Esophagus muscularis mucosa (tissue), 4 donors: ENCODE data around the gene C15orf39. TPM values are rescaled to one million over a fixed set of nuclear protein-coding genes. Genes with fewer than 3 reads are reported as not detected.

Source experiments
- DNase-seq: peaks from one replicate; pipeline ENCODE4 v3.0.0-alpha.2; 2017; ENCODE audit errors: extremely low spot score
- H3K27ac ChIP-seq, 4 donors: fragments of 200-600 bp; sonication (generic); replicated peaks in 1 of 4; 1 replicate in 3 of 4; 2 replicates in 1 of 4; pipeline ENCODE4 v1.5.1; 2016 to 2019; ENCODE audit warnings: mild to moderate bottlenecking in 1 of 4
- H3K27me3 ChIP-seq, 4 donors: fragments of 200-600 bp; sonication (generic); one replicate each; pipeline versions ENCODE4 v1.5.1 to v1.6.0; 2016 to 2019
- H3K36me3 ChIP-seq, 4 donors: fragments of 200-600 bp; sonication (generic); one replicate each; pipeline ENCODE4 v1.5.1; 2016 to 2019
- H3K4me1 ChIP-seq, 4 donors: fragments of 200-600 bp; sonication (generic); one replicate each; pipeline ENCODE4 v1.5.1; 2016 to 2019
- H3K4me3 ChIP-seq, 4 donors: fragments of 200-600 bp; sonication (generic); 1 replicate in 2 of 4; 2 replicates in 2 of 4; pipeline ENCODE4 v1.5.1; 2016 to 2019; ENCODE audit warnings: mild to moderate bottlenecking in 4 of 4, moderate library complexity in 1 of 4
- H3K9me3 ChIP-seq, 4 donors: fragments of 200-600 bp; sonication (generic); 1 replicate in 3 of 4; 2 replicates in 1 of 4; pipeline ENCODE4 v1.5.1; 2016 to 2019
- CTCF ChIP-seq, 3 experiments: fragments of 200-600 bp in 2 of 3; fragments of 450-650 bp in 1 of 3; sonication (generic) in 2 of 3; IDR thresholded peaks; one replicate each; pipeline ENCODE4 v1.5.1; 2017 to 2019; ENCODE audit warnings: antibody characterized with exemption in 3 of 3, mild to moderate bottlenecking in 2 of 3, moderate library complexity in 1 of 3
- EP300 ChIP-seq: sonication (generic); formaldehyde crosslinking; IDR thresholded peaks from one replicate; pipeline ENCODE4 v1.6.1; 2017; ENCODE audit warnings: antibody characterized with exemption
- POLR2A ChIP-seq: fragments of 450-650 bp; IDR thresholded peaks from one replicate; pipeline ENCODE4 v1.6.1; 2017; ENCODE audit warnings: antibody characterized with exemption, moderate library complexity, mild to moderate bottlenecking, low read depth
- POLR2AphosphoS5 ChIP-seq, 2 donors: sonication (generic); formaldehyde crosslinking; IDR thresholded peaks; one replicate each; pipeline ENCODE4 v1.6.1; 2017; ENCODE audit warnings: antibody characterized with exemption in 2 of 2
- WGBS: methylation state at CpG from one replicate; pipeline ENCODE4 v1.1.5; 2018; 5-methylcytosine and 5-hydroxymethylcytosine counted together
- intact Hi-C: fragments of 100-400 bp; cut with DNase I; formaldehyde crosslinking; loops from one replicate; pipeline ENCODE4 v1.15.1; 2023
- total RNA-seq, 4 donors: library from RNA; depleted of rRNA; stranded (reverse); fragments of >200 nt; gene quantifications; one replicate each; pipeline versions ENCODE4 v1.1.0 to v1.2.1, GENCODE V29; 2016

The C15orf39 gene
- total RNA-seq, 4 donors from 2014 or later = 7.5 to 17.7 (median 13.4) TPM

GRCh38 chr15:75234191-75234810, 32.6 kb downstream of the C15orf39 start:
- no peak for DNase-seq
- no peaks in the 10 kb centered on the region for H3K9me3 ChIP-seq
- H3K36me3 ChIP-seq = no peaks in the 10 kb centered on the region
- H3K27ac ChIP-seq = no peak overlapping the region
- TF ChIP-seq EP300 (no peak), POLR2A (no peak), CTCF (IDR thresholded peaks at IDR 0.05) (no peak), POLR2AphosphoS5 (IDR thresholded peaks at IDR 0.05) (no peak)
- H3K4me1 ChIP-seq = no peaks in the 10 kb centered on the region
- H3K4me3 ChIP-seq = no peak overlapping the region
- 80% methylated on average over 1 of the region's 5 CpGs for WGBS
- H3K27me3 ChIP-seq = peaks cover 0 to 72% (median 0%) of the 10 kb centered on the region in 4 donors
- intact Hi-C loops = loop anchor here (10.0 kb wide), 1 partner anchor 70 kb away; no protein-coding TSS in a partner anchor

- Histone ChIP-seq H3K4me3 (no peak overlapping the region), H3K9me3 (no peaks in the 10 kb centered on the region), H3K4me1 (no peaks in the 10 kb centered on the region), H3K27me3 (peaks cover 0 to 65% (median 0%) of the 10 kb centered on the region in 4 donors), H3K27ac (no peak overlapping the region), H3K36me3 (no peaks in the 10 kb centered on the region)
- WGBS = 84% methylated on average over 10 of the region's 10 CpGs
- no peak for DNase-seq
- intact Hi-C loops = loop anchor here (10.0 kb wide), 1 partner anchor 70 kb away; no protein-coding TSS in a partner anchor
- TF ChIP-seq POLR2A (no peak), CTCF (IDR thresholded peaks at IDR 0.05) (no peak), EP300 (no peak), POLR2AphosphoS5 (IDR thresholded peaks at IDR 0.05) (no peak)
Measured at GRCh38 chr15:75235051-75235673, 33.5 kb downstream of the C15orf39 start.

GRCh38 chr15:75235760-75236729, 34.4 kb downstream of the C15orf39 start:
- WGBS = 81% methylated on average over 11 of the region's 11 CpGs
- Histone ChIP-seq H3K4me1 (no peaks in the 10 kb centered on the region), H3K4me3 (no peak overlapping the region), H3K27ac (no peak overlapping the region), H3K36me3 (no peaks in the 10 kb centered on the region), H3K9me3 (no peaks in the 10 kb centered on the region), H3K27me3 (peaks cover 0 to 65% (median 0%) of the 10 kb centered on the region in 4 donors)
- no peak for TF ChIP-seq EP300
- TF ChIP-seq POLR2AphosphoS5 (IDR thresholded peaks at IDR 0.05) = no peak
- TF ChIP-seq POLR2A = no peak
- no peak for TF ChIP-seq CTCF (IDR thresholded peaks at IDR 0.05)
- DNase-seq = no peak
- intact Hi-C loops = loop anchor here (10.0 kb wide), 1 partner anchor 69 kb away; no protein-coding TSS in a partner anchor

GRCh38 chr15:75237316-75237982, 35.8 kb downstream of the C15orf39 start:
- intact Hi-C loops = loop anchor here (10.0 kb wide), 1 partner anchor 67 kb away; no protein-coding TSS in a partner anchor
- no peak for DNase-seq
- no peak for TF ChIP-seq CTCF (IDR thresholded peaks at IDR 0.05)

More at GRCh38 chr15:75237316-75237982, 35.8 kb downstream of the C15orf39 start:
- no peaks in the 10 kb centered on the region for H3K4me1 ChIP-seq
- no peak overlapping the region for H3K4me3 ChIP-seq
- no peaks in the 10 kb centered on the region for H3K9me3 ChIP-seq
- 81% methylated on average over 5 of the region's 11 CpGs for WGBS
- H3K27ac ChIP-seq = no peak overlapping the region
- peaks cover 0 to 59% (median 0%) of the 10 kb centered on the region in 4 donors for H3K27me3 ChIP-seq
- no peaks in the 10 kb centered on the region for H3K36me3 ChIP-seq
